ENCODE measurements around the gene TNRC6B.

TNRC6B gene

DNA sequence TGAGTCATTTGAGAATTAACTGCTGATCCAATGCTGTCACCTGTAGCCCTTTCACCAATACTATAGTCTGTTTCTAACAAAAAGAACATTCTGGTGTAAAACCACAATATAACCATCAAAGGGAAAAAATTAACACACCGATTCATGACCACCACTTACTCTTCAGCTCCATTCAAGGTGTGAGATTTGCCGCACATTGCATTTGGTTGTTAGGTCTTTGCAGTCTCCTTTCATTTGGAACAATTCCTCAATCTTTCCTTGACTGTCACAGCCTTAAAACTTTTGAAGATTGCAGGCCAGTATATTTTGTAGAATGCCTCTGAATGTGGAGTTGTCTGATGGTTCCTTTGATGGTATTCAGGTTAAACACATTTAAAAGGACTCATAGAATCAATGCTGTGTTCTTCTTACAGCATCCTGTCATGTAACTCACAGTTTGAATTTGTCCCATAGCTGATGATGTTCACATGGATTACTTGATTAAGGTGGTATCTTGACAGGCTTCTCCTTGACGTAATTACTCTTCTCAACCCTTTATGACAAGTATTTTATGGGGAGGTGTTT is 63.6 kb downstream of the TNRC6B start:
- in situ Hi-C loops (cut with HindIII; ENCODE audit: low pct_unique_long_range_greater_than_20kb, low sequenced_read_pairs): no loop called here
- no peak for TF ChIP-seq JUND (IDR thresholded peaks at IDR 0.05; ENCODE audit: low read depth)
- DNase-seq (ENCODE audit: low read depth in 1 of 2, low spot score in 1 of 2): no peak

DNA sequence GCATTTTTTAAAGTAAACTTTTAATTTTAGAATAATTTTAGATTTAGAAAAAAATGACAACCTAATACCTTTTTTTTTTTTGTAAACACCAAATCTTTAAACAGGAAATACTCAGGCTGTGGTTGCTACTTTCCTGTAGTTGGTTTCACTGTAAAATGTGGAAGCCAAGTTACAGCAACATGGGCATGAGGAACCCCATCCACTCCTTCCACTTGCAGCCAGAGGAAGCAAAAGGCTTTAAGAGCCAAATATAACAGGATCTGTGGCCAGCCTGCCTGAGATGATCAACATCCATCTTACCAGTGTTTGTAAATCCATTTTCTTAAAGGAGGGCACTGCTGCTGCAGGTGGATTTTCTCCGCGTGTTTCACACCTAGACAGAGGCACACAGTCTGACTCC is 66.2 kb downstream of the TNRC6B start:
- TF ChIP-seq JUND (IDR thresholded peaks at IDR 0.05; ENCODE audit: low read depth): no peak
- in situ Hi-C loops (cut with HindIII; ENCODE audit: low pct_unique_long_range_greater_than_20kb, low sequenced_read_pairs): no loop called here
- DNase-seq (ENCODE audit: low read depth in 1 of 2, low spot score in 1 of 2): no peak

DNA sequence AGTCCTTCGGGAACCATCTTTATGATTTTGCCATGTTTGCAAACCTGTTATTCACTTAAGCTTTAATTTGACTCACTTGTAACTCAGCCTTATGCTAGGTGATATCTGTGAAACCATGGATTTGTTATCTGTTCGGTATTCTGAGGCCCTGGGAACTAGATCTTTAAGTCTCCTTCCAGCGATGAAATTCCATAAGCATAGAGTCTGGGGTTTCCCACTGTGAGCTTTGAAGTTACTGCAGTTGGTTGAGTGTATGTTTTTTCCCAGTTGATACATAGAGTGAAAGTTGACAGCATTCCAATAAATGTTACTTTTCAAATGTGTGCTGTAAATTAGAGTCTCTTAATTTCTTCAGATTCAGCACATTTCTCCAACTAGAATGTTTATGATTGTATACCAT is 66.9 kb downstream of the TNRC6B start:
- DNase-seq (ENCODE audit: low read depth in 1 of 2, low spot score in 1 of 2): no peak
- in situ Hi-C loops (cut with HindIII; ENCODE audit: low pct_unique_long_range_greater_than_20kb, low sequenced_read_pairs): no loop called here
- TF ChIP-seq JUND (IDR thresholded peaks at IDR 0.05; ENCODE audit: low read depth): no peak

DNA sequence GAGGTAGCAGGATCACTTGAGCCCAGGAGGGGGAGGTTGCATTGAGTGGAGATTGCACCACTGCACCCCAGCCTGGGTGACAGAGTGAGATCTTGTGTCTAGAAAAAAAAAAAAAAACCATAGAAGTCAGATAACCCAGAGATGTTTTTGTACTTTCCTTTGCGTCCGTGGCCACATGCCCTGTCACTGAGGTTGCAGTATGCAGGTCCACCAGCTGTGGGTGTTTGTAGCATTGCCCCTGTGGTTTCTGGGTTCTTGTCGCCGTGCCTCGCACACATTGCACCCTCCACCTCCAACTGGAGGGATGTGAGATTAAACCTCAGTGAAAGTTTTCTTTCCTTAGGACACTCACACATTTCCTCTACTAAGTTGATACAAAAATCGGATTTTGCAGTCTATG is 70.3 kb downstream of the TNRC6B start:
- in situ Hi-C loops (cut with HindIII; ENCODE audit: low pct_unique_long_range_greater_than_20kb, low sequenced_read_pairs): no loop called here
- no peak for DNase-seq (ENCODE audit: low read depth in 1 of 2, low spot score in 1 of 2)
- no peak for TF ChIP-seq JUND (IDR thresholded peaks at IDR 0.05; ENCODE audit: low read depth)

DNA sequence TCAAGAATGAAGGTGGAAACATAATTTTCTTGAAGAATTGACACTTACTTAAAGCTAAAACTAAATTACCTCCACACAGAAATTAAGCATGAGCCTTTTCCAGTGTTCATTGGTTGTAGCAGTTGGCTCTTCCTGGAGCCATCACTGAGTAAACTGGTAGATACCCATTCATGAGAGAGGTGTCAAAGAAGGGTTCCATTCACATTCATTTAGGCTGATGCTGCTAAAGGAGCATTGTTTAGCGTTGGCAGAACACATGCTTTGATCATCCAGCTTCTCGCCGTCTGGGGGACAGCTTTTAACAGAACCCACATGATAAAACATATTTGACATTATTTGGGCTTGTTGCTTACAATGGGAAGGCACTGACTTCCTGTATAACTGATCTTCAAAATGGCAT is 71.6 kb downstream of the TNRC6B start:
- DNase-seq (ENCODE audit: low read depth in 1 of 2, low spot score in 1 of 2): no peak
- in situ Hi-C loops (cut with HindIII; ENCODE audit: low pct_unique_long_range_greater_than_20kb, low sequenced_read_pairs): no loop called here
- no peak for TF ChIP-seq JUND (IDR thresholded peaks at IDR 0.05; ENCODE audit: low read depth)

DNA sequence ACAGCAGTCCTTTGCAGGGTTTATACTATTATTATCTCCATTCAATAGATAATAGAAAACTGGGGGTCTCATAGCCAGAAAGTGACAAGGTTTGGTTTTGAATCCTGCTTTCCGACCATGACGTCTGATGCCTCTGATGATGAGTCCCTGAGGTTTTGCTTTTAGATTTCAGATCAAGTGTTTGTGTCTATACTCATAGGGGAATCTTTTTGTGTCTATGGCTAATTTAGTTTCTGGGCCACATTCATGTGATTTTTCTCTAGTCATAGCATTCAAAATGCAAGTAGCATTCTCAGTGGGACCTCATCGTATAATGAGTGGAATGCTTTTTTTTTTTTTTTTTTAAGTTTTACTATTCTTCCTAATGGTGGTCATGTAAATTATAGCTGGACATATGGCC is 72.9 kb downstream of the TNRC6B start:
- DNase-seq (ENCODE audit: low read depth in 1 of 2, low spot score in 1 of 2): no peak
- in situ Hi-C loops (cut with HindIII; ENCODE audit: low pct_unique_long_range_greater_than_20kb, low sequenced_read_pairs): no loop called here
- no peak for TF ChIP-seq JUND (IDR thresholded peaks at IDR 0.05; ENCODE audit: low read depth)

DNA sequence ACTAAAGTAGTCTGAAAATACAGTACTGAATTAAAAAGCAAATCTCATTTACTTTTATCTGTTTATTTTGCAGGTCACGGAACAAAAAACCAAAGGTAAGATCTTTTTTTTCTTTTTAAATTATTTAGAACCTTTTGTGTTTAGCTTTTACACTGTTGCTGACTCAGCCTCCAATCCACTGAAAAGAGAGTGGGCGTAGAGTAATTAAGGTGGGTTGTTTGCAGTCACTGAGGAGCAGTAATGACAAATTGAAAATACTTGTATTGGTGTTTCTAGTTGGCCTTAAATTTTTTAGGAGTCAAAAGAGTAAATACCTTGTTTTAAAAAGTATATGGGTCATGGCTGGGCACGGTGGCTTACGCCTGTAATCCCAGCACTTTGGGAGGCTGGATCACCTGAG is 73.4 kb downstream of the TNRC6B start:
- no peak for DNase-seq (ENCODE audit: low read depth in 1 of 2, low spot score in 1 of 2)
- in situ Hi-C loops (cut with HindIII; ENCODE audit: low pct_unique_long_range_greater_than_20kb, low sequenced_read_pairs): no loop called here
- no peak for TF ChIP-seq JUND (IDR thresholded peaks at IDR 0.05; ENCODE audit: low read depth)

DNA sequence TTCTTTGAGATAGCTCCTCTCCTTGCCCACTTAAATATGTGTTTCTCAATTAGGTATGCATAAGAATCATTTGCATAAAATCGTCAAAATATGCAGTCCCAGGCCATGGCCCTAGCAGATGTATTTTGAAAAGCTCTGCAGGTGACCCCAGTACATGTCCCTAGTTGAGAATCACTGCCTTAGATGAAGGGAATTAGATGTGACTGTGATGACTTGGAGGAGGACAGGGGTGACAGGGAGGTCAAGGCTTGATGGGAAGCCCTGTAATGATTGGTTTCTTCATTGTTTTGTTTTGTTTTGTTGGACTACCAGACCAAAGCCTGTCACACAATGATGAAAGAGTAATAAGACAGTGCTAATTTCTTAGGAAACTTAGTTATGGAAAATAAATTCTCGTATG is 74.4 kb downstream of the TNRC6B start:
- in situ Hi-C loops (cut with HindIII; ENCODE audit: low pct_unique_long_range_greater_than_20kb, low sequenced_read_pairs): no loop called here
- no peak for DNase-seq (ENCODE audit: low read depth in 1 of 2, low spot score in 1 of 2)
- TF ChIP-seq JUND (IDR thresholded peaks at IDR 0.05; ENCODE audit: low read depth): no peak

DNA sequence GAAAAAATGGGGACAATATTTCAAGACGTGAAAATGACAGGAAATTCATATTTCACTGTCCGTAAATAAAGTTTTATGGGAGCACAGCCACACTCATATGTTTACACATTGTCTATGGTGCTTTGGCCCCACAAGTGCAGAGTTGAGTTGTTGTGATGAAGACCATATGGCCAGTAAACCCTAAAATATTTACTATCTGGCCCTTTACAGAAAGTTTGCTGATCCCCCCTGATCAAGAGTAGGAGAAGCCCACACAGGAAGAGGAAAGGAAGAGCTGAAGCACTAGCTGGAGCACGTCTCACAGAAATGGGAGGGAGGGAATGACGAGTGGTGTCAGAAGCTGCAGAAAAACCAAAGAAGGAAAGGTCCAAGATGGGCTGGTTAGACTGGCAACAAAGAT is 78.8 kb downstream of the TNRC6B start:
- no peak for TF ChIP-seq JUND (IDR thresholded peaks at IDR 0.05; ENCODE audit: low read depth)
- DNase-seq (ENCODE audit: low read depth in 1 of 2, low spot score in 1 of 2): no peak
- in situ Hi-C loops (cut with HindIII; ENCODE audit: low pct_unique_long_range_greater_than_20kb, low sequenced_read_pairs): no loop called here

DNA sequence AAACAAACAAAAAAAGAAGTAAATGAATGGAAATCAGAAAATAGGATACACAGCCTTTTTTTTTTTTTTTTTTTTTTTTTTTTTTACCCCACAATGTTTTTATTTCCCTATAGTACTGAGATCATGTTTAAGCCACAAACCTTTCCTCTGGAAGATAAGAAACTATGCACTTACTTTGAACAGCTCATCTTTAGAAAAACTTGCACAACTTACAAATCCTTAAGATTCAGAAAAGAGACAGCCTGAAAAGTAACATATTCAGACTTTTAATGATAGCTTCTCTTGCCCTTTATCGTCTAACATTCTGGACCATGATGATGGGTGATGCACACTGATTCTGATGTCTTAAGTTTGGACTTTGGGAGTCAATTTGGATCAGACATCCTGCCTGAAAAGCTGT is 80.3 kb downstream of the TNRC6B start:
- no peak for TF ChIP-seq JUND (IDR thresholded peaks at IDR 0.05; ENCODE audit: low read depth)
- in situ Hi-C loops (cut with HindIII; ENCODE audit: low pct_unique_long_range_greater_than_20kb, low sequenced_read_pairs): no loop called here
- DNase-seq (ENCODE audit: low read depth in 1 of 2, low spot score in 1 of 2): no peak

DNA sequence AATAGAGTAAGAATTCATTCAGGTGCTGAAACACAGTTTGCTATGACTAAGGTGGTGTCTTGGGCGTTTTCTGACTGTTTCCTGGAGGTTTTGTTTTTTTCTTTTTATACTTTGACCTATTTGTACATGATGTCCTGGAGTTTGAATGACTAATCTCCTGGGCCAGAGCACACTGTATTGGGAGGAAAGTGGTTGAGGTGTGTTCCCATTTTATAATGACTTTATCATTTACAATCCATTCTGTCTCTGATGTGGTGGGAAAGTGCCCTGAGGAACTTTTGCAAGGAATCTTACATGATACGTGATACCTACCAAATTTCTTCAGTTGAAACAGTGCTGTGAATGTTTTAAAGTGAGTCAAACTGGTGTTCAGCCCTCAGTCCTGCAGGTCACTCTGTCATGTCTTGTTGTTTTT is 80.8 kb downstream of the TNRC6B start:
- in situ Hi-C loops (cut with HindIII; ENCODE audit: low pct_unique_long_range_greater_than_20kb, low sequenced_read_pairs): no loop called here
- DNase-seq (ENCODE audit: low read depth in 1 of 2, low spot score in 1 of 2): no peak

DNA sequence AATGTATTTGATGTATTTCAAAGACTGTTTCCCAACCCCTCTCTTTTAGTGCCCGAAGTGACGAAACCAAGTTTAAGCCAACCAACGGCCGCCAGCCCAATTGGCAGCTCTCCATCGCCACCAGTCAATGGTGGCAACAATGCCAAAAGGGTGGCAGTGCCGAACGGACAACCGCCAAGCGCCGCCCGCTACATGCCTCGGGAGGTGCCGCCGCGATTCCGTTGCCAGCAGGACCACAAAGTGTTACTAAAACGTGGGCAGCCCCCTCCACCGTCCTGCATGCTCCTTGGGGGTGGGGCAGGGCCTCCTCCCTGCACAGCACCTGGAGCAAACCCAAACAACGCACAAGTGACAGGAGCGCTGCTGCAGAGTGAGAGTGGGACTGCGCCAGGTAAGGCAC is 84.1 kb downstream of the TNRC6B start:
- in situ Hi-C loops (cut with HindIII; ENCODE audit: low pct_unique_long_range_greater_than_20kb, low sequenced_read_pairs): no loop called here
- no peak for DNase-seq (ENCODE audit: low read depth in 1 of 2, low spot score in 1 of 2)
- no peak for TF ChIP-seq JUND (IDR thresholded peaks at IDR 0.05; ENCODE audit: low read depth)

More for the DNA sequence above, 80.8 kb downstream of the TNRC6B start:
- TF ChIP-seq JUND (IDR thresholded peaks at IDR 0.05; ENCODE audit: low read depth): no peak

DNA sequence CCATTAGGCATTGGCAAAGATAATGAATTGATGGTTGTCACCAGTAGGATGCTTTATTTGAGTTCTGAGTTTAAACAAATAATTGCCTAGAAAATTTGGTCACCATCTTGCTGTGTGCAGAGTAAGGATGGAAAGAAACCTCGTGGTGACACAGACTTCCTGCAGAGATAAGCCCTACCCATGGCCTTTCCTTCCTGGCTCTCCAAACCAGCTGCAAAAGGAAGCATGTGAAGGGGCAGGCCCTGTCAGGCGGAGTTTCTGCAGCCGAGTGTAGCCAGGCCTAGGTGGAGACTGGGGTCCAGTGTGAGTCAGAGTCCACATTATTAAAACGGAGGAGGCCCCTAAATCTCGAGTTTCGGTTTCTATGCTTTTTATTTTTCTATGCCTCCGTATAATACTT is 85.5 kb downstream of the TNRC6B start:
- in situ Hi-C loops (cut with HindIII; ENCODE audit: low pct_unique_long_range_greater_than_20kb, low sequenced_read_pairs): no loop called here
- DNase-seq (ENCODE audit: low read depth in 1 of 2, low spot score in 1 of 2): no peak
- TF ChIP-seq JUND (IDR thresholded peaks at IDR 0.05; ENCODE audit: low read depth): no peak

DNA sequence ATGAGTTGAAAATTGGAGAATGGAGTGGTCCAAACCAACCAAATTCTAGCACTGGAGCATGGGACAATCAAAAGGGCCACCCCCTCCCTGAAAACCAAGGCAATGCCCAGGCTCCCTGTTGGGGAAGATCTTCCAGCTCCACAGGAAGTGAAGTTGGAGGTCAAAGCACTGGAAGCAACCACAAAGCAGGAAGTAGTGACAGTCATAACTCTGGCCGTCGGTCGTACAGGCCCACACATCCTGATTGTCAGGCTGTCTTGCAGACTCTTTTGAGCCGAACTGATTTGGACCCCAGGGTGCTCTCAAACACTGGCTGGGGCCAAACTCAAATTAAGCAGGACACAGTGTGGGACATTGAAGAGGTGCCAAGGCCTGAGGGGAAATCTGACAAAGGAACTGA is 88.1 kb downstream of the TNRC6B start:
- TF ChIP-seq JUND (IDR thresholded peaks at IDR 0.05; ENCODE audit: low read depth): no peak
- in situ Hi-C loops (cut with HindIII; ENCODE audit: low pct_unique_long_range_greater_than_20kb, low sequenced_read_pairs): no loop called here
- no peak for DNase-seq (ENCODE audit: low read depth in 1 of 2, low spot score in 1 of 2)

Data from T47D (cell line).